MCF 10A (cell line): ENCODE data around the gene C21orf58. TPM values are rescaled to one million over a fixed set of nuclear protein-coding genes. Genes with fewer than 3 reads are reported as not detected.

ENCODE experiments used
- BruUV-seq: library from RNA; stranded (reverse); fragments of 400-500 nt; replicated peaks from 2 replicates; lab custom pipeline; 2021; lab: Mats Ljungman, UMichigan
- CTCF ChIA-PET: fragments of 300-600 bp; sonication (Branson Sonifier 250); formaldehyde crosslinking; extraction: SDS; loops from one replicate; lab custom pipeline; 2021; ENCODE audit warnings: antibody characterized with exemption, inconsistent platforms; lab: Yijun Ruan, JAX
- POLR2A ChIA-PET: fragments of 300-600, 350-650 bp; sonication (Branson Sonifier 250); formaldehyde crosslinking; extraction: SDS; loops from one replicate; lab custom pipeline; 2020; ENCODE audit warnings: antibody characterized with exemption, inconsistent platforms; lab: Yijun Ruan, JAX
- DNase-seq: peaks from one replicate; pipeline ENCODE4 v3.0.0-alpha.2; 2018; ENCODE audit not compliant: unreplicated experiment
- H3K27ac Mint-ChIP-seq: one replicate; pipeline ENCODE4 v1.8.0; 2022; ENCODE audit warnings: mild to moderate bottlenecking, low read depth, mixed read lengths; ENCODE audit not compliant: unreplicated experiment
- H3K27me3 Mint-ChIP-seq: one replicate; pipeline ENCODE4 v1.8.0; 2022; ENCODE audit warnings: mixed read lengths; ENCODE audit not compliant: insufficient read depth, unreplicated experiment
- H3K36me3 Mint-ChIP-seq: one replicate; pipeline ENCODE4 v1.8.0; 2022; ENCODE audit warnings: mild to moderate bottlenecking, moderate library complexity, mixed read lengths; ENCODE audit not compliant: insufficient read depth, unreplicated experiment
- H3K4me1 Mint-ChIP-seq: one replicate; pipeline ENCODE4 v1.8.0; 2022; ENCODE audit warnings: mixed read lengths; ENCODE audit not compliant: insufficient read depth, unreplicated experiment
- H3K4me3 Mint-ChIP-seq: one replicate; pipeline ENCODE4 v1.8.0; 2022; ENCODE audit warnings: mild to moderate bottlenecking, moderate library complexity, mixed read lengths; ENCODE audit not compliant: unreplicated experiment
- H3K9me3 Mint-ChIP-seq: one replicate; pipeline ENCODE4 v1.8.0; 2022; ENCODE audit warnings: mixed read lengths; ENCODE audit not compliant: unreplicated experiment
- intact Hi-C: fragments of 100-400 bp; cut with micrococcal nuclease; formaldehyde crosslinking; loops from 2 replicates; pipeline ENCODE4 v1.14.1; 2022
- total RNA-seq: library from RNA; stranded (reverse); gene quantifications from 2 replicates; pipeline ENCODE4 v1.2.3, GENCODE V29; 2022
- TF ChIP-seq, protein P1 (sequence below): fragments of 200-600 bp; IDR thresholded peaks from one replicate; pipeline ENCODE4 v1.8.0; 2022; ENCODE audit warnings: antibody characterized with exemption, mild to moderate bottlenecking; ENCODE audit not compliant: unreplicated experiment

C21orf58 gene
- total RNA-seq, 1 experiment from 2014 or later, result 7.8 TPM

DNA sequence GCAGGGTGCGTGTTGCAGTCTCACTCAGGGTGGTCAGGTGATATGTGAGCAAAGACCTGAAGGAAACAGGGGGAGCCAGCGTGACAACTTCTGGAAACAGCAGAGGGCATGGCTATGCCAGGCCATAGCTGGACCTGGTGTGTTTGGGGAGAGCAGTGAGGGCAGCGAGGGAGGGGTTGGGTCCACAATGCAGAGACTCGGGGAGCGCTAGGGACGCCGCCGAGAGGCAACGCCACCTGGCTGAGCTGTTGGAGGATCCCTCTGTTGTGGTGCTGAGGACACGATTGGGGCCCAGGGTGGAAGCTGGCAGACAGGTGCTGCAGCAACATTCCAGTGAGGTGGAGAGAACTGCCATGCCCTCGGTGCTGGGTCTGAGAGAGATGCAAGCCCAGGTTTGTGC is 68.5 kb downstream of the C21orf58 start:
- Mint-ChIP-seq H3K9me3 (no peaks in the 10 kb centered on the region), H3K4me3 (no peak overlapping the region), H3K27me3 (no peaks in the 10 kb centered on the region), H3K36me3 (peaks cover 100% of the 10 kb centered on the region), H3K4me1 (peaks cover 11% of the 10 kb centered on the region), H3K27ac (peak overlapping the region; percentile 59)
- ChIA-PET POLR2A (interaction anchor here (1.0 kb wide), 1 partner anchor 26 kb away, joined by 3 read pairs; no protein-coding TSS in a partner anchor), CTCF (interaction anchor here (1.0 kb wide), 1 partner anchor 152 kb away, joined by 3 read pairs; no protein-coding TSS in a partner anchor)
- DNase-seq, result no peak
- no TSS peak for BruUV-seq
- intact Hi-C loops, result no loop called here
- TF ChIP-seq, protein P1, sequence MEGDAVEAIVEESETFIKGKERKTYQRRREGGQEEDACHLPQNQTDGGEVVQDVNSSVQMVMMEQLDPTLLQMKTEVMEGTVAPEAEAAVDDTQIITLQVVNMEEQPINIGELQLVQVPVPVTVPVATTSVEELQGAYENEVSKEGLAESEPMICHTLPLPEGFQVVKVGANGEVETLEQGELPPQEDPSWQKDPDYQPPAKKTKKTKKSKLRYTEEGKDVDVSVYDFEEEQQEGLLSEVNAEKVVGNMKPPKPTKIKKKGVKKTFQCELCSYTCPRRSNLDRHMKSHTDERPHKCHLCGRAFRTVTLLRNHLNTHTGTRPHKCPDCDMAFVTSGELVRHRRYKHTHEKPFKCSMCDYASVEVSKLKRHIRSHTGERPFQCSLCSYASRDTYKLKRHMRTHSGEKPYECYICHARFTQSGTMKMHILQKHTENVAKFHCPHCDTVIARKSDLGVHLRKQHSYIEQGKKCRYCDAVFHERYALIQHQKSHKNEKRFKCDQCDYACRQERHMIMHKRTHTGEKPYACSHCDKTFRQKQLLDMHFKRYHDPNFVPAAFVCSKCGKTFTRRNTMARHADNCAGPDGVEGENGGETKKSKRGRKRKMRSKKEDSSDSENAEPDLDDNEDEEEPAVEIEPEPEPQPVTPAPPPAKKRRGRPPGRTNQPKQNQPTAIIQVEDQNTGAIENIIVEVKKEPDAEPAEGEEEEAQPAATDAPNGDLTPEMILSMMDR, result no peak

DNA sequence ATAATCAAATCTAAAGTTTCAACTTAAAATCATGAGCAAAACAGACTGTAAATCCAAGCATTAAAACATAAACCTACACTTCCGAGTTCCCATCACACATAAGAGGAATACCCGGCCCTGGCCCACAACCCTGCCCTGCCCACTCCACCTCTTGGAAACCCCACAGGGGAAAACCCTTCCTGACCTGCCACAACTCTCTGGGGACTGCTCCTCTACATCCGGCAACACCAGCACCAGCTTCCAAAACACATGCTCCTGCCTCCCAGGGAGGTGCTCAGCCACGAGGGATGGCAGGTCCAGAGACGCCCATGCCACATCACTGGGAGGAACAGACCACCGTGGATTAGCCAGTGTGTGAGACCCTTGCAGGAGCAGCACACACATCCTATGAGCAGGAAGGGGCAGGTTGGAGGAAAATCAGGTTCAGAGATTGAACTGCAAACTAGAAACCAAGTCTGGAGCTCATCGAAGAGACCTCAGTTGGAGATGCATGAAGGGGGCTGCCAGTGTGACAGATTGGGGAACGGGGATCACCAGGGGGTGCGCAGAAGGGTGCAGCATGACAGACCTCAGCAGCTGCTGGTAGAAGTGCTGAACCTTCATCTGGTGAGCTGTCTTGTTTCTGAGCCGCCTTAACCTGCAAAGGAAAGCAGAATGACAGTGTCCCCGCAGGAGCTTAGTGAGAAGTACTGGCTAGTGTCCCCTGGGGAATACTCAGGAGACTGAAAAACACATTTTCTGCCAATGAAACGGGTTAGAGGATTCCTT is 69.3 kb downstream of the C21orf58 start:
- no peak overlapping the region for H3K4me3 Mint-ChIP-seq
- no peaks in the 10 kb centered on the region for H3K9me3 Mint-ChIP-seq
- no TSS peak for BruUV-seq
- peak overlapping the region; percentile 59 for H3K27ac Mint-ChIP-seq
- peaks cover 11% of the 10 kb centered on the region for H3K4me1 Mint-ChIP-seq
- TF ChIP-seq, protein P1, result no peak
- ChIA-PET POLR2A (interaction anchor here (0.5 to 1.0 kb wide), 3 partner anchors 21 to 30 kb away, joined by 3 read pairs; no protein-coding TSS in a partner anchor), CTCF (interaction anchor here (1.0 kb wide), 1 partner anchor 153 kb away, joined by 3 read pairs; no protein-coding TSS in a partner anchor)
- DNase-seq, result no peak
- H3K27me3 Mint-ChIP-seq, result no peaks in the 10 kb centered on the region
- H3K36me3 Mint-ChIP-seq, result peaks cover 100% of the 10 kb centered on the region
- intact Hi-C loops, result no loop called here

DNA sequence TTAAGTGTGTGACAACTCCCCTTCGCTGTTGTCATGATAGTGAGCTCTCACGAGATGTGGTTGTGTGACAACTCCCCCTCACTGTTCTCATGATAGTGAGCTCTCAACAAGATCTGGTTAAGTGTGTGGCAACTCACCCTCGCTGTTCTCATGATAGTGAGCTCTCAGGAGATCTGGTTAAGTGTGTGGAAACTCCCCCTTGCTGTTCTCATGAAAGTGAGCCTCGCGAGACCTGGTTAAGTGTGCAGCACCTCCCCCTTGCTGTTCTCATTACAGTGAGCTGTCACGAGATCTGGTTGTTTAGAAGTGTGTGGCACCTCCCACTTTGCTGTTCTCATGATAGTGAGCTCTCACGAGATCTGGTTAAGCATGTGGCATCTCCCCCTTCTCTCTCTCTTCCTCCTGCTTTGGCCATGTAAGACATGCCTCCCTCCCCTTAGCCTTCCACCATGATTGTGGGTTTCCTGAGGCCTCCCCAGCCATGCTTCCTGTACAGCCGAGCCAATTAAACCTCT is 70.0 kb downstream of the C21orf58 start:
- BruUV-seq, result no TSS peak
- Mint-ChIP-seq H3K4me1 (peaks cover 11% of the 10 kb centered on the region), H3K9me3 (no peaks in the 10 kb centered on the region), H3K4me3 (no peak overlapping the region), H3K27ac (no peak overlapping the region), H3K27me3 (no peaks in the 10 kb centered on the region), H3K36me3 (peaks cover 100% of the 10 kb centered on the region)
- ChIA-PET CTCF (no interaction called here), POLR2A (interaction anchor here (1.2 to 2.3 kb wide), 2 partner anchors 22 to 26 kb away, joined by 3 to 7 read pairs; partner anchors contain the start of gene LSS)
- TF ChIP-seq, protein P1, result no peak
- intact Hi-C loops, result no loop called here
- no peak for DNase-seq

DNA sequence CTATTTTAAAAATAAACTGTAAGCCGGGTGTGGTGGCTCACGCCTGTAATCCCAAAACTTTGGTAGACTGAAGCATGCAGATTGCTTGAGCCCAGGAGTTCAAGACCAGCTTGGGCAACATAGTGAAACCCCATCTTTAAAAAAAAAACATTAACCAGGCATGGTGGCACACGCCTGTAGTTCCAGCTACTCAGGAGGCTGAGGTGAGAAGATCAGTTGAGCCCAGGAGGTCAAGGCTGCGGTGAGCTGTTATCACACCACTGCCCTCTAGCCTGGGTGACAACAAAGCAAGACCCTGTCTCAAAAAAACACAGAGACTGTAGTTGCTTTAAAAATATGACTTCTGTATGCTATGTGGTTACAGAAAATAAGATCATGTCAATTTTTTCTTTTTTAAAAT is 70.8 kb downstream of the C21orf58 start:
- peaks cover 11% of the 10 kb centered on the region for H3K4me1 Mint-ChIP-seq
- H3K27ac Mint-ChIP-seq, result no peak overlapping the region
- BruUV-seq, result no TSS peak
- intact Hi-C loops, result loop anchor here (1.0 kb wide), 1 partner anchor 28 kb away; no protein-coding TSS in a partner anchor
- peaks cover 100% of the 10 kb centered on the region for H3K36me3 Mint-ChIP-seq
- TF ChIP-seq, protein P1, result no peak
- no peak for DNase-seq
- ChIA-PET CTCF (interaction anchor here (0.5 to 1.2 kb wide), 3 partner anchors 19 to 29 kb away, joined by 3 to 4 read pairs (median 4); no protein-coding TSS in a partner anchor), POLR2A (interaction anchor here (0.8 to 2.3 kb wide), 4 partner anchors 12 to 25 kb away, joined by 3 to 7 read pairs (median 4); partner anchors contain the start of gene LSS)
- no peak overlapping the region for H3K4me3 Mint-ChIP-seq
- no peaks in the 10 kb centered on the region for H3K9me3 Mint-ChIP-seq
- H3K27me3 Mint-ChIP-seq, result no peaks in the 10 kb centered on the region
